DND-41 (cell line): ENCODE measurements around the gene SPRED1.
"Not testable (repeated sequence)": the region's sequence is repeated elsewhere in the genome, so short reads cannot be mapped to it uniquely, and the experiment has no call there.

Source experiments
- ATAC-seq: fragments of 200-7000 bp; cut with Tn5 transposase; 3 replicates; pipeline ENCODE4 v1.9.1; 2021; ENCODE audit warnings: low read depth; ENCODE audit not compliant: insufficient read depth
- DNase-seq: peaks from one replicate; pipeline ENCODE4 v3.0.0-alpha.2; 2020
- H2AFZ ChIP-seq: 2 replicates; pipeline ENCODE4 v1.6.0; 2012; ENCODE audit warnings: low read depth, low read length
- H3K27ac ChIP-seq: 2 replicates; pipeline ENCODE4 v1.5.1; 2012; ENCODE audit warnings: low read length, inconsistent platforms
- H3K27me3 ChIP-seq: fragments of 200-600 bp; sonication (generic); 2 replicates; pipeline ENCODE4 v1.6.0; 2012; ENCODE audit warnings: low read length, mild to moderate bottlenecking, inconsistent platforms; ENCODE audit not compliant: insufficient read depth, poor library complexity
- H3K36me3 ChIP-seq: 2 replicates; pipeline ENCODE4 v1.5.1; 2012; ENCODE audit warnings: low read length, inconsistent platforms; ENCODE audit not compliant: insufficient read depth
- H3K4me1 ChIP-seq: 2 replicates; pipeline ENCODE4 v1.5.1; 2012; ENCODE audit warnings: mild to moderate bottlenecking, low read length; ENCODE audit not compliant: insufficient read depth
- H3K4me2 ChIP-seq: 2 replicates; pipeline ENCODE4 v1.6.0; 2012; ENCODE audit warnings: mild to moderate bottlenecking, moderate library complexity, low read length, inconsistent platforms; ENCODE audit not compliant: insufficient read depth
- H3K4me3 ChIP-seq, 2 experiments: fragments of 200-600 bp in 1 of 2; shearing (Covaris generic) in 1 of 2; 2 replicates each; pipeline ENCODE4 v1.5.1; 2012 to 2016; ENCODE audit warnings: inconsistent platforms in 2 of 2, low read length in 2 of 2, mild to moderate bottlenecking in 2 of 2, low read depth in 1 of 2, moderate library complexity in 1 of 2
- H3K79me2 ChIP-seq: 2 replicates; pipeline ENCODE4 v1.6.0; 2012; ENCODE audit warnings: low read length, inconsistent platforms; ENCODE audit not compliant: insufficient read depth
- H3K9ac ChIP-seq: 2 replicates; pipeline ENCODE4 v1.6.0; 2012; ENCODE audit warnings: low read depth, mild to moderate bottlenecking, inconsistent platforms, low read length, moderate library complexity
- H3K9me3 ChIP-seq: 2 replicates; pipeline ENCODE4 v1.5.1; 2012; ENCODE audit warnings: low read length, moderate library complexity, mild to moderate bottlenecking, inconsistent platforms; ENCODE audit not compliant: insufficient read depth, severe bottlenecking
- H4K20me1 ChIP-seq: 2 replicates; pipeline ENCODE4 v1.6.0; 2012; ENCODE audit warnings: low read length; ENCODE audit not compliant: insufficient read depth
- EZH2 ChIP-seq: IDR thresholded peaks from 3 replicates; pipeline ENCODE4 v1.6.1; 2012; ENCODE audit warnings: borderline replicate concordance, low read depth, mild to moderate bottlenecking, moderate library complexity, low read length, inconsistent platforms; ENCODE audit not compliant: severe bottlenecking
- TF ChIP-seq, protein P1 (sequence below): IDR thresholded peaks from 2 replicates; pipeline ENCODE4 v1.5.1; 2012; ENCODE audit warnings: borderline replicate concordance, low read length, moderate library complexity, mild to moderate bottlenecking; ENCODE audit not compliant: poor library complexity, severe bottlenecking; ENCODE audit errors: extremely low read depth

The SPRED1 gene

DNA sequence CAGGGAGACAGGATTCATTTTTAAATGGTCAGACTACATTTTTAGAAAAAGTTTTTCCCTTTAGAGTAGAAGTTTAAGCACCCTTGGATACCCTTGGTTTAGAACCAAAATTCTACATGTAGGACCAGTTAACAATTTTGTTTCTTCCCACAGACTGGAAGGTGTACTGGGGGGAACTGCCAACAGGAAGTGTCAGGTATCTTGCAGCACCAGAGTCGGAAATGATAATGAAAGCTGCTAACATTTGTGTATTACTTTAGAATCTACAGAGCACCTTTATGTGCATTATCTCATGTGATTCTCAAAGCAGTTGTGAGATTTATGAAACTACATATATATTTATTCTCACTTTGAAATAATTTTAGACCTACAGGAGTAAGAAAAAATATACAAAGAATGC is 21.5 kb downstream of the SPRED1 start:
- DNase-seq (no peak), ATAC-seq (no peak)
- H3K4me1 ChIP-seq = no peaks in the 10 kb centered on the region
- H3K36me3 ChIP-seq = no peaks in the 10 kb centered on the region
- H3K4me2 ChIP-seq = no peak overlapping the region
- no peak overlapping the region for H2AFZ ChIP-seq
- H3K79me2 ChIP-seq = no peaks in the 10 kb centered on the region
- H3K4me3 ChIP-seq = no peak overlapping the region
- no peak for TF ChIP-seq EZH2
- TF ChIP-seq, protein P1, sequence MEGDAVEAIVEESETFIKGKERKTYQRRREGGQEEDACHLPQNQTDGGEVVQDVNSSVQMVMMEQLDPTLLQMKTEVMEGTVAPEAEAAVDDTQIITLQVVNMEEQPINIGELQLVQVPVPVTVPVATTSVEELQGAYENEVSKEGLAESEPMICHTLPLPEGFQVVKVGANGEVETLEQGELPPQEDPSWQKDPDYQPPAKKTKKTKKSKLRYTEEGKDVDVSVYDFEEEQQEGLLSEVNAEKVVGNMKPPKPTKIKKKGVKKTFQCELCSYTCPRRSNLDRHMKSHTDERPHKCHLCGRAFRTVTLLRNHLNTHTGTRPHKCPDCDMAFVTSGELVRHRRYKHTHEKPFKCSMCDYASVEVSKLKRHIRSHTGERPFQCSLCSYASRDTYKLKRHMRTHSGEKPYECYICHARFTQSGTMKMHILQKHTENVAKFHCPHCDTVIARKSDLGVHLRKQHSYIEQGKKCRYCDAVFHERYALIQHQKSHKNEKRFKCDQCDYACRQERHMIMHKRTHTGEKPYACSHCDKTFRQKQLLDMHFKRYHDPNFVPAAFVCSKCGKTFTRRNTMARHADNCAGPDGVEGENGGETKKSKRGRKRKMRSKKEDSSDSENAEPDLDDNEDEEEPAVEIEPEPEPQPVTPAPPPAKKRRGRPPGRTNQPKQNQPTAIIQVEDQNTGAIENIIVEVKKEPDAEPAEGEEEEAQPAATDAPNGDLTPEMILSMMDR = no peak
- no peaks in the 10 kb centered on the region for H3K9me3 ChIP-seq
- no peak overlapping the region for H3K9ac ChIP-seq
- H4K20me1 ChIP-seq = no peaks in the 10 kb centered on the region
- H3K27ac ChIP-seq = no peak overlapping the region
- H3K27me3 ChIP-seq = no peaks in the 10 kb centered on the region

DNA sequence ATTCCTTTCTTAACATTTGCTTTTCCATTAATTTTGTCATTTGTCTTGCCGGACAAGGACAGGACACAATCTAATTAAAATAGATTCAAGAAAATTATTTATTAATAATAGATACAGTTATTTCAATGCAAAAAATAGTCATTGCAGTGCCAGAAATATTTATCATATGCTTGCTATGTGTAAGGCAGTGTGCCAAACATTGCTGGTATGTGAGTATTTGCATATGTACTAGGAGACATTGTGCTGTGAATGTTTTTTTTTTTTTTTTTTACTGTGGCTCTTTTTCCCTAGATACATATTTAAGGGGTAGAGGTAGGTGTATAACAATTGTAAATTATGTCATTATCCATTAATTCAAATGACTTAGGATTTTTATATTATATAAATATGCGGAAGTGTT is 23.3 kb downstream of the SPRED1 start:
- H3K9me3 ChIP-seq = no peaks in the 10 kb centered on the region
- no peaks in the 10 kb centered on the region for H3K79me2 ChIP-seq
- TF ChIP-seq, protein P1 = no peak
- no peak for TF ChIP-seq EZH2
- H3K4me1 ChIP-seq = no peaks in the 10 kb centered on the region
- no peaks in the 10 kb centered on the region for H3K27me3 ChIP-seq
- ATAC-seq = no peak
- DNase-seq = no peak
- no peak overlapping the region for H3K4me2 ChIP-seq
- H4K20me1 ChIP-seq = no peaks in the 10 kb centered on the region
- no peaks in the 10 kb centered on the region for H3K36me3 ChIP-seq
- H2AFZ ChIP-seq = no peak overlapping the region
- no peak overlapping the region for H3K27ac ChIP-seq
- no peak overlapping the region for H3K4me3 ChIP-seq
- H3K9ac ChIP-seq = no peak overlapping the region

DNA sequence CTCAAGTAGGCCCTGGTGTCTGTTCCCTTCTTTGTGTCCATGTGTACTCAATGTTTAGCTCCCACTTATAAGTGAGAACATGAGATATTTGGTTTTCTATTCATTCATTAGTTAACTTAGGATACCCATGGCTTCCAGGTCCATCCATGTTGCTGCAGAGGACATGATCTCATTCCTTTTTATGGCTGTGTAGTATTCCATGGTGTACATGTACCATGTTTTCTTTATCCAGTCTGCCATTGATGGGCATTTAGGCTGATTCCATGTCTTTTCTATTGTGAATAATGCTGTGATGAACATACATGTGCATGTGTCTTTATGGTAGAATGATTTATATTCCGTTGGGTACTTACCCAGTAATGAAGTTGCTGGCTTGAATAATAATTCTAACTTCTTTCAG is 24.6 kb downstream of the SPRED1 start:
- not testable (repeated sequence) for H2AFZ ChIP-seq, H3K4me1 ChIP-seq, ATAC-seq

DNA sequence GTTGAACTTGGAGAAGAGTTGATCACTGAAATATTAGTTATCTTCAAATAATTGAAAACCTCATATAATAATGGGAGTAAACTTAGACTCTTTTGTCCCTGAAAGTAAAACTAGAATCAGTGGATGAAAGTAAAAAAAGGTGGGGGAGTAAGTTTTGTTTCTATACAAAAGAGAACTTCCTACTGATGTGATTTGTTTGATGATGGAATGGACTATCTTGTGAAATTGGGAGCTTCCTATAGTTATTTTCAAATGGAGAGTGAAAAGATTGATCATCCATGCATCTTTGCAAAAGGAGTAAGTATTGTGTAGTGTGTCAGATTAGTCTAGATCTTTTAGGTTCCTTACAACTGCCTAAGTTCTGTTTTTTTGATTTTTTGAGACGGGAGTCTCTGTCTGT is 28.4 kb downstream of the SPRED1 start:
- ATAC-seq (no peak), DNase-seq (no peak)
- H3K27me3 ChIP-seq = no peaks in the 10 kb centered on the region
- no peaks in the 10 kb centered on the region for H3K4me1 ChIP-seq
- H3K36me3 ChIP-seq = no peaks in the 10 kb centered on the region
- no peak overlapping the region for H3K27ac ChIP-seq
- no peak overlapping the region for H2AFZ ChIP-seq
- no peaks in the 10 kb centered on the region for H4K20me1 ChIP-seq
- TF ChIP-seq, protein P1 = no peak
- no peak for TF ChIP-seq EZH2
- no peaks in the 10 kb centered on the region for H3K79me2 ChIP-seq
- H3K9ac ChIP-seq = no peak overlapping the region
- no peak overlapping the region for H3K4me2 ChIP-seq
- no peak overlapping the region for H3K4me3 ChIP-seq
- no peaks in the 10 kb centered on the region for H3K9me3 ChIP-seq

More for the DNA sequence above, 24.6 kb downstream of the SPRED1 start:
- not testable (repeated sequence) for H3K4me2 ChIP-seq, H4K20me1 ChIP-seq, DNase-seq, H3K79me2 ChIP-seq, H3K9ac ChIP-seq, H3K27me3 ChIP-seq, H3K4me3 ChIP-seq, H3K27ac ChIP-seq, H3K9me3 ChIP-seq, H3K36me3 ChIP-seq
